Urothelium cell line (cell line): Measurements from ENCODE around the gene NECTIN1.

Source experiments
- DNase-seq: peaks from one replicate; pipeline ENCODE4 v3.0.0; 2011; ENCODE audit warnings: low spot score, mixed read lengths
- FAIRE-seq: peaks from 2 replicates; lab custom pipeline; 2011; peaks lifted over from hg19 to GRCh38; lab: Jason Lieb, UNC

Gene NECTIN1

DNA sequence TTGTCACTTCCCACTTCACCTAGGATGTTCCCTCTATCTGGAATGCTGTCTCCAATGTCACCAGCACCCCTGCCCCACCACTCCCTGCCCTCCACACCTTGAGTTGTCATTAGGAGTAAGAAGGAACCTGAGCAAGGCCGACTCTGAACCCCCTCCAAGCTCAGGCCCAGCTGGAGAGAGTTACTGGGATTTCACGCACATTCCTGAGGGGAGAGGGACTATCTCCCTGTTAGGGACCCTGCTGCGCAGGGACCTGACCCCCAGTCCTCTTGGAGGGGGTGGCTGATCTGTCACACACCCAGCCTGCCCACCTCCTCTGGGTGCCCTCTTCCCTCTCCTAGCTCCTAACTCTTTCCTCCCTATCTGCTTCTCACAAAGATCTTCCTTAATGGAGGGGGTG, 81.7 kb downstream of the NECTIN1 start:
- no peak for FAIRE-seq
- DNase-seq, result no peak

GRCh38 chr11:119645018-119645417, 84.0 kb downstream of the NECTIN1 start:
- DNase-seq (no peak), FAIRE-seq (no peak)

DNA sequence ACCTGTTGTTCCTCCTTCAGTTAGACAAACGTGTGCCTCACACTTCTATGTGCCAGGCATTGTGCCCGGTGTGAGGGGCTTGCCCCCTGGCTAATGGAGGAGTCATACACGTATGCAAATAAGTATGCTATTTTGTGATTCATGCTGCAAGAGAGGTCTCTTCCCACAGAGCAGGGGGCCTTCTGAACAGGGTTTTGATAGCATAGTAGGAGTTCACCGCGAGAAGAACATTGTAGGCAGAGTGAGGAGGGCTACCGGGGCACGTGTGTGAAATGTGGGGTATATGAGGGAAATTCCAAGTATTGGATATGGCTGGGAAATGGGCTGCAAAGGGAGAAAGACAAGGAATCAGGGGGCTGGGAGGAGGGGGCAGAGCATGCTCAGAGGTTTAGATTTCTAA, 84.5 kb downstream of the NECTIN1 start:
- no peak for DNase-seq
- no peak for FAIRE-seq

- DNase-seq (no peak), FAIRE-seq (no peak)
Measured at GRCh38 chr11:119643876-119644225, 85.1 kb downstream of the NECTIN1 start.

GRCh38 chr11:119643212-119643875, 85.7 kb downstream of the NECTIN1 start:
- DNase-seq (no peak), FAIRE-seq (no peak)

GRCh38 chr11:119641983-119642745, 86.8 kb downstream of the NECTIN1 start:
- DNase-seq (peak; percentile 48), FAIRE-seq (no peak)

- FAIRE-seq, result no peak
- no peak for DNase-seq
Measured at GRCh38 chr11:119640541-119640940, 88.5 kb downstream of the NECTIN1 start.

DNA sequence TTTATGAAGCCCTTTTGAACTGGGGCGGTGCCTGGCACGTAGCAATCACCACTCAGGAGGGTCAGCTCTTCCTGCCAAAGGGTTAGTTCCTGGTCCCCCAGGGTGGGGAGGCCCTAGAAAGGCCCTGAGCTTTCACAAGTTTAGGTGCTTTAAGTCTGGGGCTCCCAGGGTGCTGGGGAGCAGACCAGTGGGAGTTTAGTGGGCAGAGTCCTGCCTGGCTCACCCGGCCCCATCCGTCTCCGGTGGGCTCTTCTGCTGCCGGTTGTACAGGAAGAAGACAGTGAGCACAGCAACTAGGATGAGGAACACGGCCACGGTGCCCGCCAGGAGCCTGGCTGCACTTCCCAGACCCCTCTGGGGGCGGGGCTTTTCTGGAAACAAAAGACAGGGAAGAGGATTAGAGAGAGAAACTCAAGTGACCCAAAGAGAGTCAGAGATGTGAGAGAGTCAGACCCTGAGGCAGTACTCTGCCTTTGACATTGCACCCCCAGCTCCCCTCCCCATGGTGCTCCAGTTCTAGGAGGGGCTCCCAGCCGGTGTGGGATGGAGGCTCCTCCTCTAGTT, 89.3 kb downstream of the NECTIN1 start:
- FAIRE-seq (no peak), DNase-seq (no peak)

GRCh38 chr11:119638851-119639250, 90.1 kb downstream of the NECTIN1 start:
- FAIRE-seq, result no peak

GRCh38 chr11:119637481-119637880, 91.5 kb downstream of the NECTIN1 start:
- DNase-seq (no peak), FAIRE-seq (no peak)

More at GRCh38 chr11:119638851-119639250, 90.1 kb downstream of the NECTIN1 start:
- no peak for DNase-seq

GRCh38 chr11:119635776-119636175, 93.2 kb downstream of the NECTIN1 start:
- no peak for DNase-seq
- FAIRE-seq, result no peak

DNA sequence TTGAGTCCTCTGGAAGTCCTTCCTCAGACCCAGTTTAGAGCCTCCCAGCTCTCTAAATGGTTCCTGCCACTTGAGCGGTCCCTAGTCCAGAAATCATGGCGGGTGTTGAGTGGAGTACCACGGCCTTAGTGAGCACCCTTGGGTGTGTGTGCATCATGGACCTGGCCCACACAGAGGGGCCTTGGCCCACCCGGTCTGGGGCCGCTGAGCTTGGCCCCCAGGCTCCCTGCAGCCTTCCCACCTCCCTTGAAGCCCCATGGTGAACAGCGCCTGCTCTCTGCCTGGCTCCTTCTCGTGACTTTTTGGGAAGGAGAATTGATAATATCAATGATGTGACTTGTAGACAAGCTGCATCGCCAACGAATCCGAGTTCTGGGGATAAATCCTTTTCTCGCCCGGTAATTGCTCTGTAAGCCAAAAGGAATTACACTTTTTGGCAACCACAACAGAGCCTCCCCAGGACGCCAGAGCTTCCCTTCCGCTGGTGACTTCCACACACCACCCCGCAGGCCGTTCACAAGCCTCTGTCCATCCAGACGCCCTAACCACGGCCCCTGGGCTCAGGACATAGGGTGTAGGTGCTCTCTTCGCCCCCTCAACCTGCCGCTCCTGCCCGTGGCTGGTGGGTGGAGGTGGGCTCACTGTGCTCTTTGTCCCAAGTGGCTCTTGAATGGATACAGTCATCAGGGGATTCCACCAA, 93.8 kb downstream of the NECTIN1 start:
- DNase-seq, result no peak
- FAIRE-seq, result no peak

- DNase-seq, result no peak
- FAIRE-seq, result no peak
Measured at GRCh38 chr11:119634301-119634700, 94.7 kb downstream of the NECTIN1 start.

- DNase-seq (no peak), FAIRE-seq (no peak)
Measured at GRCh38 chr11:119629834-119630624, 99.0 kb downstream of the NECTIN1 start.

GRCh38 chr11:119629085-119629484, 99.9 kb downstream of the NECTIN1 start:
- FAIRE-seq (no peak), DNase-seq (no peak)

GRCh38 chr11:119627286-119627685, 101.7 kb downstream of the NECTIN1 start:
- FAIRE-seq (no peak), DNase-seq (no peak)

DNA sequence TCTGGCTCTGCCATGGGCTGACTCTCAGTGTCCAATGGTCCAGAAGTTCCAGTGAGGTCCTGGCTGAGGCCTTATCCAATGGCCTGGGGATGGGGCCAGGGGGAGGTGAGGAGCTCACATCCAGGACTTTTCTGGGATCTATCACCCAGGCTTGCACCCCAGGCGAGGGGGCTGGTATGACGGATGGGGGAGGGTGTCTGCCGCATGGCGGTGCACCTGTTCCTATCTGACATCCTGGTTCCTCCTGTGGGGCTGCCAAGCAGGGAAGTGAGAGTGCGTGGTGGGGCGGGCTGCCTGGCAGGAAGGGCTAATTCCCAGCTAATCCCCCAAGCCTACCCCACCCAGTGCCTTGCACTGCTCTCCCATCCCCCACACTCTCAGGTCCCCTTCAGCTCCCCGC, 102.1 kb downstream of the NECTIN1 start:
- FAIRE-seq (no peak), DNase-seq (no peak)

- no peak for DNase-seq
Measured at GRCh38 chr11:119626197-119626841, 102.7 kb downstream of the NECTIN1 start.

DNA sequence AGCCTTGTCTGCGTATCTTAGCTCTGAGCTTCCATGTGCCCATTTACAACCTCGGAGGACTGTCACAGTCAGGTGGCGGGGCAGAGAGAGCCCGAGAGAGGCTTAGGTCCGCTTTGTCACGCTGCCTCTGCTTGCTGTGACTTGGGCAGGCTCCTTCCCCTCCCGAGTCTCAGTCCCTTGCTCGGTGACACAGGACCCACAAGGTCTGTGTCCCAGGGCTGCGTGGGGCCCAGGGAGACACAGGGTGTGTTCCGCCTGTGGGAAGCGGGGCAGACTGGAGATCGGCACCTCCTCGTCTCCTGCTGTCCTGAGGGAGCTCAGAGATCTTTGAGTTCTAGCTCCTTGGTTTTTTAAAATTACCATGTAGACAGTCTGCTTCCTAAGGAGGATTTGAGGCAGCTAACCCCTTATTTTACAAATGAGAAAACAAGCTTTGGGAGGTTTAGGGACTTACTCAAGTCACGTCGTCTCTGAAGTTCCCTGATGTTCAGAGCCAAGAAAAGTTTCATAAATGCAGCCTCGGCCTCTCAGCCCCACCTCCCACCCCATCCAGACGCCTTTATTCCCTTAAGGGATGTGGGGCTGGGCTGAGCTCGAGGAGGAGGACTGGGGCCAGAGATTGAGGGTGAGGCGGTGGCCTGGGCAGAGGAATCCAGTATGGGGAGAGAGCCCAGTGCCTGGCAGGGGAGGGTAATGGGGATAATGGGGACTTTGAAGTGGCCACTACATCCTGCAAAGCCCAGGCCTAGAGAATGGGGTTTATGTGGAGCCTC, 103.6 kb downstream of the NECTIN1 start:
- DNase-seq (no peak), FAIRE-seq (no peak)

More at GRCh38 chr11:119626197-119626841, 102.7 kb downstream of the NECTIN1 start:
- no peak for FAIRE-seq
